HG03025 (cell line): ENCODE results near the gene CLEC1A.
"Not testable (repeated sequence)": the region's sequence is repeated elsewhere in the genome, so short reads cannot be mapped to it uniquely, and the experiment has no call there.

Experiments used
- ATAC-seq: cut with Tn5 transposase; IDR thresholded peaks from one replicate; pipeline ENCODE4 v1.9.1; 2021; ENCODE audit warnings: mild to moderate bottlenecking, moderate library complexity; ENCODE audit not compliant: unreplicated experiment, low FRiP score

CLEC1A gene

DNA sequence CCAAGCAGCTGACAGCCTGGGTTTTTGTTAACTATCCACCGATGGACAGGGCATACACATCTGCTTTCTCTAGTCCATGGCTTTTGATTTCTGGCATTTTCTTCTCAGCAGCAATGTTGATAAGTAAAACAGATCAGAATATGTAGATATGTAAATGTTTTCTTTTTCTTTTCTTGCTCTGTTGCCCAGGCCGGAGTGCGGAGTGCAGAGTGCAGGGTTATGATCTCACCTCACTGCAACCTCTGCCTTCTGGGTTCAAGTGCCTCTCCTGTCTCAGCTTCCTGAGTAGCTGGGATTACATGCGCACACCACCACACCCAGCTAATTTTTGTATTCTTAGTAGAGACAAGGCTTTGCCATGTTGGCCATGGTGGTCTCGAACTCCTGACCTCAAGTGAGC lies 40.4 kb downstream of the CLEC1A start:
- no peak for ATAC-seq

GRCh38 chr12:10052193-10052913 lies 46.4 kb downstream of the CLEC1A start:
- no peak for ATAC-seq

DNA sequence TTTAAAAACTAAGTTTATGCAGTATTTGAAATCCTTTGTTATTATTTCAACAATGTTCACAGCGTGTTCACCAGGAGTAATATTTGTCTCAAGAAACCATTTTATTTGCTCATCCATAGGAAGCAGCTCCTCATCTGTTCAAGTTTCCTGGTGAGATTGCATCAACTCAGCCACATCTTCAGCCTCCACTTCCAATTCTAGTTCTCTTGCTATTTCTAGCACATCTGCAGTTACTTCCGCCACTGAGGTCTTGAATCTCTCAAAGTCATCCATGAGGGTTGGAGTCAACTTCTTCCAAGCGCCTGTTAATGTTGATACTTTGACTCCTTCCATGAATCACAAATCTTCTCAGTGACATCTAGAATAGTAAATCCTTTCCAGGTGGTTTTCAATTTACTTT lies 50.3 kb downstream of the CLEC1A start:
- ATAC-seq: no peak

- ATAC-seq: no peak
Observed at GRCh38 chr12:10042167-10042566, 56.6 kb downstream of the CLEC1A start.

- ATAC-seq: no peak
Observed at GRCh38 chr12:10033783-10034545, 64.8 kb downstream of the CLEC1A start.

DNA sequence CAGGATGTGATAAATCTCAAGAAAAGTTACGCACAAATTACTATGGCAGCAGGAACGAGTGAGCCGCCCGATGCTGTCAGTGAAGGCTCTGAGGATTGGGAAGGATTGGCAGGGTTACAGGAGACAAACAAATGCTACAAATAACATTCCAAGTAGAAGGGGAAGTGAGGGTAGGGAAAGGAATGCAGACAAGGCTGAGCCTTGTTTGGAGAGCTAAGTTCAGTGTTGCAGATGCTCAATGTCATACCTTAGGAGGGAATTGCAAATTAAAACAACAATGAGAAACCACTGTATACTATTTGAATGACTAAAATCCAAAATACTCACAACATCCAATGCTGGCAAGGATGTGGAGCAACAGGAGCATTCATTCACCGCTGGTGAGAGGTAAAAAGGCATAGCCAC lies 67.0 kb downstream of the CLEC1A start:
- ATAC-seq: no peak

- ATAC-seq: no peak
Observed at GRCh38 chr12:10031321-10031720, 67.5 kb downstream of the CLEC1A start.

- ATAC-seq: no peak
Observed at GRCh38 chr12:10030446-10030845, 68.3 kb downstream of the CLEC1A start, which contains the start of gene CLEC9A. Gene CLEC9A, plus strand, starts transcription at chr12:10030682. Its CDS starts 22,006 bp downstream, at chr12:10052688.

DNA sequence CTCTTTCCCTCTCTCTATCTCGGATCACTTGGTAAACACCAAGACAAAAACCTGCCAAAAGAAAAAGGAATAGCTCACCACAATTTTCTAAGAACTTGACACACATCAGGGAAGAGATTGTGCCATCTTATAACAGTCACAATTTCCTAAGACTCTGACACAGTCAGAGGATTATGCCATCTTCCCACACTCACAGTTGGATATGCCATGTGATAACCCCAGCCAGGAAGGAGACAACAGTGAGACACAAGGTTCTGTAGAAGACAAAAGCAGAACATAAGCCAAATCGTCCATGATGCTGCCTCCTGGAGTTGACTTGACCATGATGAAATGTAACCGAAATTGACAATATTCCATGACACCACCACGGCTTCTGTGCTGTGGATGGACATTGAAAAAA lies 71.1 kb downstream of the CLEC1A start:
- no peak for ATAC-seq

- ATAC-seq: no peak
Observed at GRCh38 chr12:10027311-10027710, 71.5 kb downstream of the CLEC1A start.

- ATAC-seq: not testable (repeated sequence)
Observed at GRCh38 chr12:10026666-10027065, 72.1 kb downstream of the CLEC1A start.

- no peak for ATAC-seq
Observed at GRCh38 chr12:10025236-10025635, 73.5 kb downstream of the CLEC1A start.

DNA sequence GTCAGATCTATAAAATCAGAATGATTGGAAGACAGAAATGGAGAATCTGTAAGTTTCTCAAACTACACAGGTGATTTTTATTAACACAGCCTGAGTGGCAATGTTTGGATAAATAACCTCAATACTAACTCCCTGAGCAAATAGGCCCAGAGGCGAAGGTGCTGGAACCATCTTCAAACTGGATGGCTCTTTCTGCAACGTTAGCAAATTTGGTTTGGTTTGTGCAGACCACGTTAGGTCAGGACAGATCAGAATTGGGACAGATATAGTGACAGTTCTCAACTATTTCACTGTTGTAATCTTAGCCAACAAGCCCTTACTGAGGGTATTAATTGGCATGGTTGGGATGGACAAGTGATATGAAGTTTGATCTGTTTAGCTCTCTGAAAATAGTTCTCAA lies 77.4 kb downstream of the CLEC1A start:
- no peak for ATAC-seq
